Ovary (tissue), 9 donors: Measurements from ENCODE around the gene PEX10. TPM values are rescaled to one million over a fixed set of nuclear protein-coding genes. Genes with fewer than 3 reads are reported as not detected.

Source experiments
- DNase-seq, 5 donors: peaks; one replicate each; pipeline ENCODE4 v3.0.0-alpha.2; 2019 to 2020
- H3K27ac ChIP-seq, 2 donors: fragments of 200-600 bp; one replicate each; pipeline versions ENCODE4 v1.5.1 to v1.8.0; 2019 to 2022
- H3K27me3 ChIP-seq: fragments of 200-600 bp; one replicate; pipeline ENCODE4 v1.8.0; 2022
- H3K36me3 ChIP-seq: fragments of 200-600 bp; sonication (generic); one replicate; pipeline ENCODE4 v1.5.1; 2019
- H3K4me1 ChIP-seq: one replicate; pipeline ENCODE4 v1.8.1; 2013; ENCODE audit warnings: mild to moderate bottlenecking, moderate library complexity; ENCODE audit not compliant: insufficient read depth
- H3K4me3 ChIP-seq: fragments of 200-600 bp; sonication (generic); one replicate; pipeline ENCODE4 v1.5.1; 2017
- H3K9me3 ChIP-seq, 2 donors: fragments of 200-600 bp in 1 of 2; sonication (generic) in 1 of 2; one replicate each; pipeline versions ENCODE4 v1.5.1 to v1.8.1; 2013 to 2019; ENCODE audit warnings: mild to moderate bottlenecking in 1 of 2, moderate library complexity in 1 of 2
- EP300 ChIP-seq: sonication (generic); formaldehyde crosslinking; IDR thresholded peaks from one replicate; pipeline ENCODE4 v1.6.1; 2017; ENCODE audit warnings: antibody characterized with exemption
- POLR2A ChIP-seq: fragments of 450-650 bp; IDR thresholded peaks from one replicate; pipeline ENCODE4 v1.6.1; 2017; ENCODE audit warnings: antibody characterized with exemption, mild to moderate bottlenecking, moderate library complexity
- WGBS, 3 donors: extraction: QIAGEN DNeasy Blood & Tissue Kit in 1 of 3; methylation state at CpG; one replicate each; pipeline versions ENCODE4 v1.1.5 to v1.1.7; 2013 to 2017; 5-methylcytosine and 5-hydroxymethylcytosine counted together
- intact Hi-C, 4 donors: fragments of 100-400 bp; cut with DNase I; formaldehyde crosslinking; loops; one replicate each; pipeline versions ENCODE4 v1.11.0 to v1.15.1; 2022 to 2023
- polyA plus RNA-seq, 2 donors: library from polyadenylated mRNA; stranded (reverse); fragments of 200-250 nt in 1 of 2; fragments of 350-450 nt in 1 of 2; fragmentation: Illumina TruSeq in 1 of 2; extraction: RNeasy Lipid Tissue Mini Kit (QIAGEN cat#74804) in 1 of 2; gene quantifications; one replicate each; pipeline ENCODE4 v1.2.3, GENCODE V29; 2013 to 2014
- total RNA-seq, 7 donors: library from RNA; depleted of rRNA in 2 of 7; stranded (reverse); fragments of >200 nt in 2 of 7; fragmentation: NEBNext Ultra II Directional in 3 of 7; extraction: Animal tissue kit (Norgen Biotek cat#: 25700) in 3 of 7; gene quantifications; one replicate each; pipeline versions ENCODE4 v1.1.0 to v1.2.4, GENCODE V29; 2016 to 2023
- TF ChIP-seq, protein P1 (sequence below), 3 donors: fragments of 450-650 bp in 2 of 3; fragments of 200-600 bp in 1 of 3; IDR thresholded peaks; one replicate each; pipeline versions ENCODE4 v1.5.1 to v1.8.0; 2016 to 2022; ENCODE audit warnings: antibody characterized with exemption in 3 of 3, mild to moderate bottlenecking in 1 of 3
- donor health status: DM: no; HTN: no; CAD: no; lungs with moderate emphysema.
- donor health status: DM: no; HTN: no; CAD: no.
- donor health status: Bipolar disorder and iron deficiency.
- donor health status: DM: yes; HTN: yes; CAD: no.
- donor health status: DM: no; HTN: no; CAD: no.
- donor health status: DM: yes; HTN: yes; CAD: no.

Gene PEX10
- total and polyA plus RNA-seq, 9 donors = 14.4 to 25.9 (median 19.3) TPM

DNA sequence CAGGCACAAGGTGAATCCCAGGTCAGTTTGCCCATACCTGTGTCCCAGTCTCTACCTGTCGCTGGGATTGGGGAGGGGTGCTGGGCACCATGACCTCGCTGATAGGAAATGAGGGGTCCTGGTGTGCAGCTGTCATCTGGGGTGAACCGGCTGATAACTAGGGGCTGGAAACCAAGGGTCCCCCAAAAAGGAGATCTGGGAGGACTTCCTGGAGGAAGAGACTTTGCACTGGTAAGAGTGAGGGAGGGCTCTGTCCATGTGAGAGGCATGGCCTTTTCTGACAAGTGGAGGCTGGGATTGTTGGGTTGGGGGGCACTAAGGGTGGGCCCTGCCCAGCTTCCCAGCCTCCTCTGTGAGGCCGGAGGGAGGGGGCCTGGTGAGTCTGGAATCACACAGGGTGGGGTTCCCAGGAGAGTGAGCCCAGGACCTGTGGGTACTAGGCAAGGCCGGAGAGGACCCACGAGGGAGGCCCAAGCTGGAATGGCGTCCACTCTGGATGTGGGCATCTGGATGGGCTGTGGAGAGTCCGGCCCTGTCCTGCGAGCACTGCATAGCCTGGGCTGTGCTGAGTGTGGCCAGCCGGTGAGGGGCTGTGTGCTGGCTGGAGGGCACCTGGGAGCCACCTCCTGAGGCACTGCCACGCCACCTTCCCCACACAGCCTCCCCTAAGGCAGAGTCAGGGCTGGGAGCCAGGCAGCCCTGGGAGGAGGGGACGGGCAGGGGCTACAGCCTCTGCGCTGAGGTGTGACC lies 4.9 kb upstream of the PEX10 start:
- no peak overlapping the region for H3K27ac ChIP-seq
- H3K27me3 ChIP-seq = no peaks in the 10 kb centered on the region
- DNase-seq = no peak
- H3K4me3 ChIP-seq = no peak overlapping the region
- no peaks in the 10 kb centered on the region for H3K36me3 ChIP-seq
- no peaks in the 10 kb centered on the region for H3K9me3 ChIP-seq
- no peak for TF ChIP-seq EP300
- TF ChIP-seq, protein P1, sequence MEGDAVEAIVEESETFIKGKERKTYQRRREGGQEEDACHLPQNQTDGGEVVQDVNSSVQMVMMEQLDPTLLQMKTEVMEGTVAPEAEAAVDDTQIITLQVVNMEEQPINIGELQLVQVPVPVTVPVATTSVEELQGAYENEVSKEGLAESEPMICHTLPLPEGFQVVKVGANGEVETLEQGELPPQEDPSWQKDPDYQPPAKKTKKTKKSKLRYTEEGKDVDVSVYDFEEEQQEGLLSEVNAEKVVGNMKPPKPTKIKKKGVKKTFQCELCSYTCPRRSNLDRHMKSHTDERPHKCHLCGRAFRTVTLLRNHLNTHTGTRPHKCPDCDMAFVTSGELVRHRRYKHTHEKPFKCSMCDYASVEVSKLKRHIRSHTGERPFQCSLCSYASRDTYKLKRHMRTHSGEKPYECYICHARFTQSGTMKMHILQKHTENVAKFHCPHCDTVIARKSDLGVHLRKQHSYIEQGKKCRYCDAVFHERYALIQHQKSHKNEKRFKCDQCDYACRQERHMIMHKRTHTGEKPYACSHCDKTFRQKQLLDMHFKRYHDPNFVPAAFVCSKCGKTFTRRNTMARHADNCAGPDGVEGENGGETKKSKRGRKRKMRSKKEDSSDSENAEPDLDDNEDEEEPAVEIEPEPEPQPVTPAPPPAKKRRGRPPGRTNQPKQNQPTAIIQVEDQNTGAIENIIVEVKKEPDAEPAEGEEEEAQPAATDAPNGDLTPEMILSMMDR (IDR thresholded peaks at IDR 0.05) = no peak
- no peak for TF ChIP-seq POLR2A
- WGBS, 3 donors = 52 to 58% (median 55%) methylated on average over 12 to 13 of the region's 13 CpGs
- no peaks in the 10 kb centered on the region for H3K4me1 ChIP-seq
- intact Hi-C loops = loop anchor here (5.0 to 10.0 kb wide), 5 partner anchors 130 to 1010 kb away; partner anchors contain the start of gene MMEL1 (in 1 of the 4)

DNA sequence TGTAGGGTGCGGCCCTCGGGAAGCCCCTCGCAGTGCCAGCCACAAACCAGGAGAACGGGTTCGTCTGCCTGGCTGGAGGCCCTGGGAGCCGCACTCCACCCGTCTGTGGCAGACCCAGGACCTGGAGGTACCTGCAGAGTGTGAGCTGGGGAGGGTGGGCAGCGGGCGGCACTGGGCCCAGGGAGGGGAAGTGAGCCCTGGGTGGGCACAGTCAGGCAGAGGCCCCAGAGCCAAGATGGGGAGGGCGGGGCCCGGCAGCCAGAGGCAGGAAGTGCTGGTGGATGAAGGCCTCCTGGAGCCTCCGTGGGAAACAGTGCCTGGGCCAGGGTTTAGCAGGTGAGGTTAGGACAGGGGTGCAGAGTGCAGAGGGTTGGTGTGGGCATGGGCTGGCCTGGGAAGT lies 4.0 kb upstream of the PEX10 start:
- no peak overlapping the region for H3K4me3 ChIP-seq
- no peaks in the 10 kb centered on the region for H3K36me3 ChIP-seq
- peaks cover 6% of the 10 kb centered on the region for H3K4me1 ChIP-seq
- H3K9me3 ChIP-seq = no peaks in the 10 kb centered on the region
- 34 to 51% (median 48%) methylated on average over 12 of the region's 12 CpGs for WGBS, 3 donors
- H3K27me3 ChIP-seq = no peaks in the 10 kb centered on the region
- intact Hi-C loops = loop anchor here (5.0 to 10.0 kb wide), 5 partner anchors 131 to 1011 kb away; partner anchors contain the start of gene MMEL1 (in 1 of the 4)
- no peak for DNase-seq
- H3K27ac ChIP-seq = no peak overlapping the region
- TF ChIP-seq EP300 = no peak
- no peak for TF ChIP-seq POLR2A
- TF ChIP-seq, protein P1 (IDR thresholded peaks at IDR 0.05) = no peak

DNA sequence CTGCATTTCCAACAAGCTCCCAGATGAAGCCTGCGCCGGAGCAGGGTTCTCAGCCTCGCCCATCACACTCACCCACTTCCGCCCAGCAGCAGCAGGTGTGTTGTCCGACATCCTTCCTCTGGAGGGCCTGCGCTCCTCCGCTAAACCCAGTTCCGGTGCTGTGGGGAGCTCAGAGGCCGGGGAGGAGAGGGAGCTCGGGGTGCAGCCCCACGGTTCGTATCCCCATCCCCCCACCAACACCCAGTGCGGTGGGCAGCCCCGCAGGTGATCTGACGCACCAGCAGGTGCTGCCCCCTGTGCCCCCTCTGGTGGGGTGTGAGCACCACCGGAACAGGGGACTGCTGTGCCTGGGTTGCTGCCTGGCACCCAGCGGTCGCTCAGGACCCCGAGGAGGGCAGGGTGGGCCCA lies 3.4 kb upstream of the PEX10 start:
- 59 to 65% (median 62%) methylated on average over 17 to 19 of the region's 19 CpGs for WGBS, 3 donors
- no peaks in the 10 kb centered on the region for H3K27me3 ChIP-seq
- H3K4me1 ChIP-seq = peaks cover 6% of the 10 kb centered on the region
- no peak overlapping the region for H3K4me3 ChIP-seq
- intact Hi-C loops = loop anchor here (5.0 to 10.0 kb wide), 5 partner anchors 131 to 1011 kb away; partner anchors contain the start of gene MMEL1 (in 1 of the 4)
- TF ChIP-seq, protein P1 (IDR thresholded peaks at IDR 0.05) = no peak
- no peak for TF ChIP-seq POLR2A
- TF ChIP-seq EP300 = no peak
- no peak overlapping the region for H3K27ac ChIP-seq
- no peak for DNase-seq
- H3K36me3 ChIP-seq = no peaks in the 10 kb centered on the region
- no peaks in the 10 kb centered on the region for H3K9me3 ChIP-seq

GRCh38 chr1:2415337-2415736 lies 3.0 kb upstream of the PEX10 start:
- no peak overlapping the region for H3K4me3 ChIP-seq
- DNase-seq = no peak
- intact Hi-C loops = loop anchor here (5.0 to 10.0 kb wide), 5 partner anchors 132 to 1012 kb away; partner anchors contain the start of gene MMEL1 (in 1 of the 4)
- no peaks in the 10 kb centered on the region for H3K36me3 ChIP-seq
- TF ChIP-seq POLR2A (no peak), EP300 (no peak)
- TF ChIP-seq, protein P1 (IDR thresholded peaks at IDR 0.05) = no peak
- H3K27ac ChIP-seq = no peak overlapping the region
- no peaks in the 10 kb centered on the region for H3K27me3 ChIP-seq
- H3K9me3 ChIP-seq = no peaks in the 10 kb centered on the region
- WGBS, 3 donors = 61 to 66% (median 64%) methylated on average over 10 to 11 of the region's 11 CpGs
- H3K4me1 ChIP-seq = peaks cover 6% of the 10 kb centered on the region
